Muscle of leg (tissue), 11 donors: ENCODE measurements around the gene ITPR3. TPM values are rescaled to one million over a fixed set of nuclear protein-coding genes. Genes with fewer than 3 reads are reported as not detected.

Source experiments
- DNase-seq: peaks from one replicate; pipeline ENCODE4 v3.0.0; 2013
- H3K27ac ChIP-seq: one replicate; pipeline ENCODE4 v1.5.1; 2013; ENCODE audit warnings: mild to moderate bottlenecking, low read length, control low read depth
- H3K27me3 ChIP-seq: one replicate; pipeline ENCODE4 v1.6.1; 2013; ENCODE audit warnings: low read length; ENCODE audit not compliant: control insufficient read depth, insufficient read depth
- H3K36me3 ChIP-seq: one replicate; pipeline ENCODE4 v1.6.1; 2013; ENCODE audit warnings: low read length; ENCODE audit not compliant: control insufficient read depth, insufficient read depth
- H3K4me1 ChIP-seq: one replicate; pipeline ENCODE4 v1.6.1; 2013; ENCODE audit warnings: low read length; ENCODE audit not compliant: control insufficient read depth, insufficient read depth
- H3K4me3 ChIP-seq: one replicate; pipeline ENCODE4 v1.5.1; 2013; ENCODE audit warnings: low read length, control low read depth
- H3K9me3 ChIP-seq: replicated peaks from 2 replicates; pipeline ENCODE4 v1.6.1; 2013; ENCODE audit warnings: low read depth, low read length; ENCODE audit not compliant: control insufficient read depth
- WGBS: methylation state at CpG from one replicate; pipeline ENCODE4 v1.1.5; 2013; ENCODE audit warnings: missing lambda C conversion rate; ENCODE audit not compliant: insufficient coverage; 5-methylcytosine and 5-hydroxymethylcytosine counted together
- polyA plus RNA-seq, 8 donors: library from polyadenylated mRNA; unstranded; fragments of 120-200 nt; gene quantifications; one replicate each; pipeline versions ENCODE4 v1.2.1 to v1.2.3, GENCODE V29; 2013; ENCODE audit warnings: inconsistent platforms in 1 of 8, low replicate concordance in 1 of 8; ENCODE audit not compliant: insufficient read length in 8 of 8, insufficient read depth in 1 of 8
- total RNA-seq: library from RNA; stranded (reverse); fragments of 120-200 nt; gene quantifications from one replicate; pipeline ENCODE4 v1.2.4, GENCODE V29; 2013

The ITPR3 gene
- total and polyA plus RNA-seq, 9 donors: 4.1 to 15.9 (median 9.2) TPM

GRCh38 chr6:33581186-33581585 lies 39.9 kb upstream of the ITPR3 start:
- H3K27ac ChIP-seq: no peak overlapping the region
- no peak for DNase-seq
- H3K36me3 ChIP-seq: peaks cover 18% of the 10 kb centered on the region
- H3K4me3 ChIP-seq: no peak overlapping the region
- H3K27me3 ChIP-seq: no peaks in the 10 kb centered on the region
- H3K9me3 ChIP-seq: no peaks in the 10 kb centered on the region
- peaks cover 27% of the 10 kb centered on the region for H3K4me1 ChIP-seq
- WGBS: 100% methylated on average over 2 of the region's 5 CpGs

- Histone ChIP-seq H3K27ac (no peak overlapping the region), H3K36me3 (no peaks in the 10 kb centered on the region), H3K4me1 (peaks cover 24% of the 10 kb centered on the region), H3K9me3 (no peaks in the 10 kb centered on the region), H3K27me3 (no peaks in the 10 kb centered on the region), H3K4me3 (no peak overlapping the region)
- WGBS: 44% methylated on average over 8 of the region's 8 CpGs
- no peak for DNase-seq
Observed at GRCh38 chr6:33583591-33584155, 37.4 kb upstream of the ITPR3 start.

- WGBS: 70% methylated on average over 6 of the region's 11 CpGs
- no peaks in the 10 kb centered on the region for H3K27me3 ChIP-seq
- no peak for DNase-seq
- H3K4me1 ChIP-seq: peaks cover 26% of the 10 kb centered on the region
- H3K27ac ChIP-seq: no peak overlapping the region
- no peaks in the 10 kb centered on the region for H3K9me3 ChIP-seq
- H3K4me3 ChIP-seq: no peak overlapping the region
- H3K36me3 ChIP-seq: no peaks in the 10 kb centered on the region
Observed at GRCh38 chr6:33584700-33585402, 36.3 kb upstream of the ITPR3 start.

GRCh38 chr6:33585403-33586107 lies 35.6 kb upstream of the ITPR3 start:
- H3K4me3 ChIP-seq: no peak overlapping the region

GRCh38 chr6:33586108-33586640 lies 34.9 kb upstream of the ITPR3 start:
- no peaks in the 10 kb centered on the region for H3K36me3 ChIP-seq
- peaks cover 35% of the 10 kb centered on the region for H3K4me1 ChIP-seq
- no peaks in the 10 kb centered on the region for H3K27me3 ChIP-seq
- H3K27ac ChIP-seq: no peak overlapping the region
- no peaks in the 10 kb centered on the region for H3K9me3 ChIP-seq
- DNase-seq: no peak
- no peak overlapping the region for H3K4me3 ChIP-seq
- 81% methylated on average over 4 of the region's 9 CpGs for WGBS

More at GRCh38 chr6:33585403-33586107, 35.6 kb upstream of the ITPR3 start:
- 19% methylated on average over 3 of the region's 14 CpGs for WGBS
- H3K36me3 ChIP-seq: no peaks in the 10 kb centered on the region
- H3K4me1 ChIP-seq: peaks cover 29% of the 10 kb centered on the region
- peak; percentile 87 for DNase-seq
- H3K27me3 ChIP-seq: no peaks in the 10 kb centered on the region
- H3K27ac ChIP-seq: no peak overlapping the region
- H3K9me3 ChIP-seq: no peaks in the 10 kb centered on the region

- Histone ChIP-seq H3K4me1 (peaks cover 39% of the 10 kb centered on the region), H3K27me3 (no peaks in the 10 kb centered on the region), H3K9me3 (no peaks in the 10 kb centered on the region), H3K4me3 (no peak overlapping the region), H3K36me3 (no peaks in the 10 kb centered on the region), H3K27ac (no peak overlapping the region)
- DNase-seq: no peak
- 79% methylated on average over 8 of the region's 8 CpGs for WGBS
Observed at GRCh38 chr6:33587529-33587928, 33.6 kb upstream of the ITPR3 start.

- no peaks in the 10 kb centered on the region for H3K36me3 ChIP-seq
- H3K4me1 ChIP-seq: peaks cover 46% of the 10 kb centered on the region
- no peak for DNase-seq
- no peaks in the 10 kb centered on the region for H3K9me3 ChIP-seq
- no CpG with 5 or more reads among the region's 4 CpGs for WGBS
- H3K27ac ChIP-seq: peak overlapping the region; percentile 93
- H3K4me3 ChIP-seq: no peak overlapping the region
- peaks cover 5% of the 10 kb centered on the region for H3K27me3 ChIP-seq
Observed at GRCh38 chr6:33588894-33589293, 32.2 kb upstream of the ITPR3 start.

- H3K4me1 ChIP-seq: peaks cover 46% of the 10 kb centered on the region
- WGBS: 0% methylated on average over 1 of the region's 4 CpGs
- DNase-seq: peak; percentile 70
Observed at GRCh38 chr6:33589392-33589730, 31.8 kb upstream of the ITPR3 start.

GRCh38 chr6:33589731-33590530 lies 31.2 kb upstream of the ITPR3 start:
- 20% methylated on average over 7 of the region's 9 CpGs for WGBS
- Histone ChIP-seq H3K4me3 (no peak overlapping the region), H3K27ac (peak overlapping the region; percentile 93), H3K9me3 (no peaks in the 10 kb centered on the region), H3K36me3 (no peaks in the 10 kb centered on the region), H3K4me1 (peaks cover 46% of the 10 kb centered on the region), H3K27me3 (peaks cover 5% of the 10 kb centered on the region)
- peak; percentile 89 for DNase-seq

More at GRCh38 chr6:33589392-33589730, 31.8 kb upstream of the ITPR3 start:
- Histone ChIP-seq H3K27ac (peak overlapping the region; percentile 93), H3K9me3 (no peaks in the 10 kb centered on the region), H3K27me3 (peaks cover 5% of the 10 kb centered on the region), H3K4me3 (no peak overlapping the region), H3K36me3 (no peaks in the 10 kb centered on the region)
